HCT116 (cell line): Measurements from ENCODE around the gene CCDC83. TPM values are rescaled to one million over a fixed set of nuclear protein-coding genes. Genes with fewer than 3 reads are reported as not detected.

Source experiments
- ATAC-seq: fragments of 200-7000 bp; cut with Tn5 transposase; 2 replicates; pipeline ENCODE4 v1.9.1; 2020; ENCODE audit warnings: mild to moderate bottlenecking, moderate library complexity
- BruUV-seq: library from RNA; stranded (reverse); fragments of 400-500 nt; replicated peaks from 2 replicates; lab custom pipeline; 2021; lab: Mats Ljungman, UMichigan
- CTCF ChIA-PET: fragments of 300-600 bp; sonication (Branson Sonifier 250); formaldehyde crosslinking; loops from one replicate; lab custom pipeline; 2021; ENCODE audit warnings: antibody characterized with exemption; lab: Charles Lee
- POLR2A ChIA-PET: fragments of 300-600, 350-600 bp; sonication (Branson Sonifier 250); formaldehyde crosslinking; loops from one replicate; lab custom pipeline; 2021; ENCODE audit warnings: antibody characterized with exemption; lab: Charles Lee
- RAD21 ChIA-PET, 2 experiments: fragments of 300-600 bp; sonication (Branson Sonifier 250); formaldehyde crosslinking; loops; one replicate each; lab custom pipeline; 2023; ENCODE audit warnings: low total read pairs in 2 of 2; ENCODE audit not compliant: uncharacterized antibody in 2 of 2, unreplicated experiment in 2 of 2, low non-redundant PET in 1 of 2; lab: Charles Lee
- DNase-seq: peaks from one replicate; pipeline ENCODE4 v3.0.0-alpha.2; 2010; ENCODE audit warnings: low read depth, low spot score
- H2AFZ ChIP-seq: fragments of 200-600 bp; shearing (Covaris generic), sonication (generic); 2 replicates; pipeline ENCODE4 v1.6.1; 2017; ENCODE audit warnings: low read depth, mixed run types, mixed read lengths, antibody characterized with exemption, low read length; ENCODE audit not compliant: poor library complexity, severe bottlenecking
- H3K27ac ChIP-seq: 2 replicates; pipeline ENCODE4 v1.5.1; 2012; ENCODE audit warnings: low read depth, low read length
- H3K27me3 ChIP-seq: fragments of 200-600 bp; sonication (generic); 2 replicates; pipeline ENCODE4 v1.6.1; 2016; ENCODE audit warnings: mixed run types, low read length, mixed read lengths; ENCODE audit not compliant: insufficient read depth
- H3K36me3 ChIP-seq, 2 experiments: fragments of 200-500 bp in 1 of 2; fragments of 200-600 bp in 1 of 2; sonication (Bioruptor generic) in 1 of 2; sonication (generic) in 1 of 2; 2 replicates each; pipeline versions ENCODE4 v1.5.1 to v1.6.1; 2014 to 2016; ENCODE audit warnings: low read length in 2 of 2, inconsistent platforms in 1 of 2, mixed read lengths in 1 of 2, mixed run types in 1 of 2; ENCODE audit not compliant: insufficient read depth in 2 of 2, control insufficient read depth in 1 of 2
- H3K4me1 ChIP-seq, 2 experiments: fragments of 200-600 bp in 1 of 2; sonication (generic) in 1 of 2; 2 replicates each; pipeline versions ENCODE4 v1.5.1 to v1.6.1; 2012 to 2017; ENCODE audit warnings: low read length in 2 of 2, inconsistent platforms in 1 of 2, mild to moderate bottlenecking in 1 of 2, mixed read lengths in 1 of 2, mixed run types in 1 of 2, moderate library complexity in 1 of 2; ENCODE audit not compliant: insufficient read depth in 2 of 2, control insufficient read depth in 1 of 2
- H3K4me2 ChIP-seq: fragments of 200-600 bp; sonication (generic); 2 replicates; pipeline ENCODE4 v1.6.1; 2017; ENCODE audit warnings: mixed run types, low read length, mixed read lengths
- H3K4me3 ChIP-seq, 2 experiments: fragments of 200-600 bp in 1 of 2; sonication (generic) in 1 of 2; replicated peaks in 1 of 2; 2 replicates each; pipeline ENCODE4 v1.5.1; 2011 to 2016; ENCODE audit warnings: low read length in 2 of 2, control low read depth in 1 of 2, low read depth in 1 of 2, mild to moderate bottlenecking in 1 of 2, mixed read lengths in 1 of 2, mixed run types in 1 of 2
- H3K79me2 ChIP-seq: fragments of 200-600 bp; sonication (generic); 2 replicates; pipeline ENCODE4 v1.6.1; 2017; ENCODE audit warnings: mild to moderate bottlenecking, mixed run types, low read length, moderate library complexity, mixed read lengths; ENCODE audit not compliant: insufficient read depth
- H3K9ac ChIP-seq: fragments of 200-600 bp; sonication (generic); 2 replicates; pipeline ENCODE4 v1.6.1; 2016; ENCODE audit warnings: low read length, mixed read lengths
- H3K9me2 ChIP-seq: fragments of 200-600 bp; sonication (generic), shearing (Covaris generic); 2 replicates; pipeline ENCODE4 v1.6.1; 2017; ENCODE audit warnings: mixed run types, mild to moderate bottlenecking, moderate library complexity; ENCODE audit not compliant: insufficient read depth
- H3K9me3 ChIP-seq, 2 experiments: fragments of 200-500 bp in 1 of 2; fragments of 200-600 bp in 1 of 2; sonication (Bioruptor generic) in 1 of 2; sonication (generic) in 1 of 2; 2 replicates each; pipeline ENCODE4 v1.6.1; 2014 to 2017; ENCODE audit warnings: low read length in 2 of 2, mixed read lengths in 2 of 2, inconsistent platforms in 1 of 2, low read depth in 1 of 2, mild to moderate bottlenecking in 1 of 2, mixed run types in 1 of 2, moderate library complexity in 1 of 2; ENCODE audit not compliant: control insufficient read depth in 1 of 2, insufficient read depth in 1 of 2
- H4K20me1 ChIP-seq: fragments of 200-600 bp; sonication (generic), shearing (Covaris generic); 2 replicates; pipeline ENCODE4 v1.6.1; 2017; ENCODE audit warnings: mixed run types, mild to moderate bottlenecking, moderate library complexity; ENCODE audit not compliant: insufficient read depth
- CBX3 ChIP-seq: IDR thresholded peaks from 2 replicates; pipeline ENCODE4 v1.6.1; 2012; ENCODE audit warnings: low read depth
- CEBPB ChIP-seq: IDR thresholded peaks from 2 replicates; pipeline ENCODE4 v1.6.1; 2012; ENCODE audit warnings: low read depth
- ELF1 ChIP-seq: IDR thresholded peaks from 2 replicates; pipeline ENCODE4 v1.6.1; 2012; ENCODE audit warnings: low read depth, borderline replicate concordance
- SIN3A ChIP-seq: IDR thresholded peaks from 2 replicates; pipeline ENCODE4 v1.6.1; 2012; ENCODE audit warnings: low read depth
- TCF7L2 ChIP-seq: IDR thresholded peaks from 2 replicates; pipeline ENCODE4 v1.7.0; 2011; ENCODE audit warnings: borderline replicate concordance, inconsistent platforms; ENCODE audit not compliant: insufficient read depth, insufficient read length; ENCODE audit errors: extremely low read depth
- intact Hi-C: fragments of 100-400 bp; cut with micrococcal nuclease; formaldehyde crosslinking; loops from 2 replicates; pipeline ENCODE4 v1.10.0; 2022
- total RNA-seq: library from RNA; stranded (reverse); gene quantifications from one replicate; pipeline ENCODE4 v1.2.1, GENCODE V29; 2021; ENCODE audit not compliant: unreplicated experiment
- TF ChIP-seq, protein P1 (sequence below), 3 experiments: fragments of 200-600 bp in 1 of 3; sonication (generic) in 1 of 3; IDR thresholded peaks in 2 of 3; conservative IDR thresholded peaks in 1 of 3; 2 replicates each; pipeline ENCODE4 v1.5.1; 2012 to 2017; ENCODE audit warnings: low read depth in 2 of 3, low read length in 2 of 3, antibody characterized with exemption in 1 of 3, borderline replicate concordance in 1 of 3, control low read depth in 1 of 3, mild to moderate bottlenecking in 1 of 3, mixed read lengths in 1 of 3, mixed run types in 1 of 3, moderate library complexity in 1 of 3; ENCODE audit not compliant: insufficient read depth in 1 of 3
- TF ChIP-seq, protein P2 (sequence below): IDR thresholded peaks from 2 replicates; pipeline ENCODE4 v1.6.1; 2011; ENCODE audit warnings: mild to moderate bottlenecking, low read length, moderate library complexity; ENCODE audit not compliant: insufficient replicate concordance; ENCODE audit errors: extremely low read depth

Gene CCDC83
- total RNA-seq, 1 experiment from 2014 or later: not detected

DNA sequence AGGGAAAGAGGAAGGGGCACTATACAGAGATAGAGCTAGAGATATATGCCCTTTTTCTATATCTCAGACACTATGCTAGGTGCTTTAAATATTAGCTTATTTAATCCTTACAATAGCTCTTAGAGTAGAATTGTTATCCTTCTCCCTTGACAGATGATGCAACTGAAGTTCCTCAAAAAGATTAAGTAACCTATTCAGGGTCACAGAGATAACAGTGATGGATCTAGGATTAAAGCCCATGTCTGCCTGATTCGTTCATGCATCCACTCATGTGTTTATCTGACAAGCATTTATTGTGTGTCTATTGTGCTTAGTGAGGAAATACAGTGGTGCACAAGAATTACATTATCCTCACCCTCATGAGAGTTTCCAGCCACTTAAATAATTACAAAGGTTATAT is 8.7 kb downstream of the CCDC83 start:
- CTCF ChIA-PET: no interaction called here
- no peak overlapping the region for H3K27ac ChIP-seq
- H3K4me3 ChIP-seq: no peak overlapping the region
- H3K9ac ChIP-seq: no peak overlapping the region
- no peaks in the 10 kb centered on the region for H3K9me2 ChIP-seq
- intact Hi-C loops: no loop called here
- no peak overlapping the region for H3K4me2 ChIP-seq
- H3K9me3 ChIP-seq: no peaks in the 10 kb centered on the region
- H4K20me1 ChIP-seq: no peaks in the 10 kb centered on the region
- no peaks in the 10 kb centered on the region for H3K79me2 ChIP-seq
- POLR2A ChIA-PET: no interaction called here
- H3K36me3 ChIP-seq: no peaks in the 10 kb centered on the region
- no peak for ATAC-seq
- H2AFZ ChIP-seq: no peak overlapping the region
- RAD21 ChIA-PET: no interaction called here
- H3K27me3 ChIP-seq: no peaks in the 10 kb centered on the region
- TF ChIP-seq CEBPB (no peak), TCF7L2 (no peak), ELF1 (no peak), SIN3A (no peak), CBX3 (no peak)
- TF ChIP-seq, protein P1, sequence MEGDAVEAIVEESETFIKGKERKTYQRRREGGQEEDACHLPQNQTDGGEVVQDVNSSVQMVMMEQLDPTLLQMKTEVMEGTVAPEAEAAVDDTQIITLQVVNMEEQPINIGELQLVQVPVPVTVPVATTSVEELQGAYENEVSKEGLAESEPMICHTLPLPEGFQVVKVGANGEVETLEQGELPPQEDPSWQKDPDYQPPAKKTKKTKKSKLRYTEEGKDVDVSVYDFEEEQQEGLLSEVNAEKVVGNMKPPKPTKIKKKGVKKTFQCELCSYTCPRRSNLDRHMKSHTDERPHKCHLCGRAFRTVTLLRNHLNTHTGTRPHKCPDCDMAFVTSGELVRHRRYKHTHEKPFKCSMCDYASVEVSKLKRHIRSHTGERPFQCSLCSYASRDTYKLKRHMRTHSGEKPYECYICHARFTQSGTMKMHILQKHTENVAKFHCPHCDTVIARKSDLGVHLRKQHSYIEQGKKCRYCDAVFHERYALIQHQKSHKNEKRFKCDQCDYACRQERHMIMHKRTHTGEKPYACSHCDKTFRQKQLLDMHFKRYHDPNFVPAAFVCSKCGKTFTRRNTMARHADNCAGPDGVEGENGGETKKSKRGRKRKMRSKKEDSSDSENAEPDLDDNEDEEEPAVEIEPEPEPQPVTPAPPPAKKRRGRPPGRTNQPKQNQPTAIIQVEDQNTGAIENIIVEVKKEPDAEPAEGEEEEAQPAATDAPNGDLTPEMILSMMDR (IDR thresholded peaks at IDR 0.05 in 2 of 3, conservative IDR thresholded peaks at IDR 0.05 in 1 of 3; ENCODE audit: borderline replicate concordance in 1 of 3, insufficient read depth in 1 of 3, low read depth in 2 of 3, low read length in 2 of 3): no peak
- TF ChIP-seq, protein P2, sequence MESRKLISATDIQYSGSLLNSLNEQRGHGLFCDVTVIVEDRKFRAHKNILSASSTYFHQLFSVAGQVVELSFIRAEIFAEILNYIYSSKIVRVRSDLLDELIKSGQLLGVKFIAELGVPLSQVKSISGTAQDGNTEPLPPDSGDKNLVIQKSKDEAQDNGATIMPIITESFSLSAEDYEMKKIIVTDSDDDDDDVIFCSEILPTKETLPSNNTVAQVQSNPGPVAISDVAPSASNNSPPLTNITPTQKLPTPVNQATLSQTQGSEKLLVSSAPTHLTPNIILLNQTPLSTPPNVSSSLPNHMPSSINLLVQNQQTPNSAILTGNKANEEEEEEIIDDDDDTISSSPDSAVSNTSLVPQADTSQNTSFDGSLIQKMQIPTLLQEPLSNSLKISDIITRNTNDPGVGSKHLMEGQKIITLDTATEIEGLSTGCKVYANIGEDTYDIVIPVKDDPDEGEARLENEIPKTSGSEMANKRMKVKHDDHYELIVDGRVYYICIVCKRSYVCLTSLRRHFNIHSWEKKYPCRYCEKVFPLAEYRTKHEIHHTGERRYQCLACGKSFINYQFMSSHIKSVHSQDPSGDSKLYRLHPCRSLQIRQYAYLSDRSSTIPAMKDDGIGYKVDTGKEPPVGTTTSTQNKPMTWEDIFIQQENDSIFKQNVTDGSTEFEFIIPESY: no peak
- TF ChIP-seq, all 23 proteins: peak for 0
- BruUV-seq: no TSS peak
- H3K4me1 ChIP-seq: no peaks in the 10 kb centered on the region
- no peak for DNase-seq
